Natural killer cell treated with Interleukin-12 subunit alpha and Interleukin-12 subunit beta and Interleukin-15 and Interleukin-18, amount 100 ng/mL, for 72 hours (primary cell): ENCODE results near the gene ACADL. TPM values are rescaled to one million over a fixed set of nuclear protein-coding genes. Genes with fewer than 3 reads are reported as not detected.

Experiments used
- ATAC-seq, 2 donors: fragments of 150-1000 bp; cut with Tn5 transposase in 1 of 2; sonication (Bioruptor Pico), chemical (Tn5 transposase) in 1 of 2; 2 replicates each; pipeline ENCODE4 v1.10.0; 2021
- DNase-seq: peaks from one replicate; pipeline ENCODE4 v3.0.0; 2022; ENCODE audit warnings: low spot score
- H3K27ac Mint-ChIP-seq, 2 donors: 1 replicate in 1 of 2; 2 replicates in 1 of 2; pipeline ENCODE4 v1.8.0; 2022; ENCODE audit warnings: mixed read lengths in 2 of 2, mild to moderate bottlenecking in 1 of 2, moderate library complexity in 1 of 2
- H3K27me3 Mint-ChIP-seq, 2 donors: 1 replicate in 1 of 2; 2 replicates in 1 of 2; pipeline ENCODE4 v1.8.0; 2022; ENCODE audit warnings: mixed read lengths in 2 of 2
- H3K36me3 Mint-ChIP-seq: one replicate; pipeline ENCODE4 v1.8.0; 2022; ENCODE audit warnings: mixed read lengths
- H3K4me1 Mint-ChIP-seq, 2 donors: 1 replicate in 1 of 2; 2 replicates in 1 of 2; pipeline ENCODE4 v1.8.0; 2022; ENCODE audit warnings: low read depth in 2 of 2, mixed read lengths in 2 of 2, mild to moderate bottlenecking in 1 of 2
- H3K4me3 Mint-ChIP-seq: one replicate; pipeline ENCODE4 v1.8.0; 2022; ENCODE audit warnings: mixed read lengths
- H3K9me3 Mint-ChIP-seq: 2 replicates; pipeline ENCODE4 v1.8.0; 2022; ENCODE audit warnings: mixed read lengths
- total RNA-seq, 2 donors: library from RNA; stranded (reverse); gene quantifications; one replicate each; pipeline ENCODE4 v1.2.3, GENCODE V29; 2022

The ACADL gene
- total RNA-seq = not detected

DNA sequence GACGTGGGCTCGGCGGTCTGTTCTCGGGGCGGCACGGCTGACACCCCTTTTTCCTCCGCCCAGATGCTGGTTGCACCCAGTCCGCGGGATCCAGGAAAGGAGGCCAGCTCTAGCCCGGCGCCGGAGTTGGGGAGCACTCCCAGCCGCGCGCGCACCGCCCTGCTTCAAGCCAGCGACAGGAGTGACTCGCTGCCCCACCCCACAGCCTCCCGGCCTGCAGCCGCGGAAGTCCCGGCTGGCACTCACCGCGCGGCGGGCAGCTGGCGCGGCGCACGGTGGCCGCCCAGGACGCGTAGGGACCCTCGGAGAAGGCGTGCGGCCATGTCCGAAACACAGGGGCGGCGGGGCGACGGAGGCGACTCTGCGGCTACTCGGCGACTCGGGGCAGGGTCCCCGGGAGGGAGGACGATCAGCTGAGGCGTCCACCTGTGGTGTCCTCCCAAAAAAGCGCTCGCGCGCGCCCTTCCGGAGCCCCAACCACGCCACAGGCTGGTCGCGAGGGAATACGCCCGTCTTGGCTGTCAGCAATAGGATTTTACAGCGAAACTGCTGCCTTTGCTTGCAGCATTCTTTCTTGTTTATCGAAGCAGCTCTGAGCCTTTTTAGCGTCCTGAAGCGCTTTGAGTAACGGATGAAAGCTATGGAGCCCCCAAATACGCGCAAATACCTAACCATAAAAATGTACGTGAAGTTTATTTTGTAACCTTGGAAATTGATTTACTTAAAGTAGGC, at the start of gene ACADL:
ACADL (minus strand) TSS at position 507 of the 732 bp plus-strand sequence; CDS start at position 323, 184 bp downstream.
- ATAC-seq (peak; percentile 44 to 61), DNase-seq (no peak)
- no peaks in the 10 kb centered on the region for H3K36me3 Mint-ChIP-seq
- H3K27ac Mint-ChIP-seq = no peak within 1 kb of the TSS
- no peaks in the 10 kb centered on the region for H3K9me3 Mint-ChIP-seq
- no peak within 1 kb of the TSS for H3K4me3 Mint-ChIP-seq
- peaks cover 0 to 4% of the 10 kb centered on the region in 2 donors for H3K4me1 Mint-ChIP-seq
- H3K27me3 Mint-ChIP-seq = peaks cover 27 to 43% of the 10 kb centered on the region in 2 donors

- ATAC-seq = no peak
Observed at GRCh38 chr2:210271300-210271699, 46.1 kb upstream of the ACADL start.

GRCh38 chr2:210269148-210269547, 43.9 kb upstream of the ACADL start:
- DNase-seq (no peak), ATAC-seq (no peak)
- H3K9me3 Mint-ChIP-seq = no peaks in the 10 kb centered on the region
- no peak overlapping the region for H3K27ac Mint-ChIP-seq
- H3K4me3 Mint-ChIP-seq = no peak overlapping the region
- no peaks in the 10 kb centered on the region for H3K27me3 Mint-ChIP-seq
- no peaks in the 10 kb centered on the region for H3K36me3 Mint-ChIP-seq
- no peaks in the 10 kb centered on the region for H3K4me1 Mint-ChIP-seq

More at GRCh38 chr2:210271300-210271699, 46.1 kb upstream of the ACADL start:
- DNase-seq = no peak
- Mint-ChIP-seq H3K36me3 (no peaks in the 10 kb centered on the region), H3K9me3 (no peaks in the 10 kb centered on the region), H3K4me3 (no peak overlapping the region), H3K27me3 (no peaks in the 10 kb centered on the region), H3K4me1 (no peaks in the 10 kb centered on the region), H3K27ac (no peak overlapping the region)

GRCh38 chr2:210268281-210268680, 43.0 kb upstream of the ACADL start:
- Mint-ChIP-seq H3K4me1 (no peaks in the 10 kb centered on the region), H3K27ac (no peak overlapping the region), H3K9me3 (no peaks in the 10 kb centered on the region), H3K36me3 (no peaks in the 10 kb centered on the region), H3K27me3 (no peaks in the 10 kb centered on the region), H3K4me3 (no peak overlapping the region)
- no peak for ATAC-seq
- DNase-seq = no peak

DNA sequence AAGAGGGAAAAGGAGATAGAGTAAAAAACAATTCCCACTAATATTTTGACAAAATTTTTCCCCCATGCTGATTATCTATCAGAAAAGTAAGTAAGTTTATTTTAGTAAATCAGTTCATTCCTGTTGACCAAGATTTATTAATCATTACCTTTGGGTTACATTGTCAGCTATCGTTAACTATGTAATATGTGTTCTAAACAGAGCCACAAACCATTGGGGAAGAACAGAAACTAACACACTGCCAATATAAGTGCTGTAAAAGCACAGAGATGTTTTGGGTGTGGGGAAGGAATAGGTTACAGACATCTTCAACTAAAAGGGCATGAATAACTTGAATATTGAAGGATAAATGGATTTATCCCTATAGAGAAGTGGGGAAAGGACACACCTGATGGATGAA, 42.5 kb upstream of the ACADL start:
- no peaks in the 10 kb centered on the region for H3K27me3 Mint-ChIP-seq
- H3K9me3 Mint-ChIP-seq = no peaks in the 10 kb centered on the region
- no peak for DNase-seq
- no peak overlapping the region for H3K27ac Mint-ChIP-seq
- no peaks in the 10 kb centered on the region for H3K4me1 Mint-ChIP-seq
- H3K4me3 Mint-ChIP-seq = no peak overlapping the region
- no peak for ATAC-seq
- H3K36me3 Mint-ChIP-seq = no peaks in the 10 kb centered on the region

GRCh38 chr2:210264282-210264681, 39.0 kb upstream of the ACADL start:
- Mint-ChIP-seq H3K27me3 (no peaks in the 10 kb centered on the region), H3K36me3 (no peaks in the 10 kb centered on the region), H3K4me3 (no peak overlapping the region), H3K27ac (no peak overlapping the region), H3K9me3 (no peaks in the 10 kb centered on the region), H3K4me1 (no peaks in the 10 kb centered on the region)
- ATAC-seq = no peak
- no peak for DNase-seq

DNA sequence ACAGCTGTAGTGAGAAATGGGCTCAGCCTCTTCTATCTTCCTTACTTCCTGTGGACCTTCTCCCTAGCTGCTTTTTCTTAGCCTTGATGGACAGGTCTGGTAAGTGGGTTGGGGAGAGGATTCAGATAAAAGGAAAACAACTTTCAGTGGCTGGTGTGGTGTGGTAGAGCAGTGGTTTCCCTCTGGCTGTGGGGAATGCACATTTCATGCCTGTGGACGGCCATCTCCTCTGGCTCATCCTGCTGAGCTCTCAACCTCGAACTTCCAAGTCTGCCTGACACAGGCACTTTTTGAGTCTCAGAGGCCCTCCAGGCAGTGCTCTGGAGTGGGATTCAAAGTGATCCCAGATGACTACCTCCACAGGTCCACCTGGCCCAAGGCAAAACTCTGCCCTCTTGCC, 38.6 kb upstream of the ACADL start:
- no peak overlapping the region for H3K27ac Mint-ChIP-seq
- no peak overlapping the region for H3K4me3 Mint-ChIP-seq
- no peaks in the 10 kb centered on the region for H3K27me3 Mint-ChIP-seq
- no peaks in the 10 kb centered on the region for H3K9me3 Mint-ChIP-seq
- H3K4me1 Mint-ChIP-seq = no peaks in the 10 kb centered on the region
- ATAC-seq (no peak), DNase-seq (no peak)
- H3K36me3 Mint-ChIP-seq = no peaks in the 10 kb centered on the region

DNA sequence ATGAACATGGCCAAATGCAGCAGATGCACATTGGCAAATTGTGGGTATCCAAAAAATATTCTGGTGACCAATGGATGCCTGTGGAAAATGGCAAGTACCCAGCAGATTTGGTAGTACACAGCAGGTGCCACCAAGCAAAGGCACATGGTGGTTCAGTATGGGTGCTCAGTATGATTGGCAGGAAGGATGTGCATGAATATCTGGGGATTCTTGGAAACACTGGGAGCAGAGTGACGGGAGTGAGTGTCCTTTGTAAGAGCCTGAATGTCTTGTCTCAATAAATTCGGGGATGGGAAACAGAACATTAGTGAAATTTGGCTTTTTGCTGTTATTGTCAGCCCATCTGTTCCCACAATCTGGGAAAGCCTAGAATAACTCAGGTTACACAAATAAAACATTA, 36.8 kb upstream of the ACADL start:
- no peaks in the 10 kb centered on the region for H3K27me3 Mint-ChIP-seq
- H3K4me3 Mint-ChIP-seq = no peak overlapping the region
- no peak for ATAC-seq
- no peaks in the 10 kb centered on the region for H3K36me3 Mint-ChIP-seq
- H3K9me3 Mint-ChIP-seq = no peaks in the 10 kb centered on the region
- H3K27ac Mint-ChIP-seq = no peak overlapping the region
- no peaks in the 10 kb centered on the region for H3K4me1 Mint-ChIP-seq
- no peak for DNase-seq

- Mint-ChIP-seq H3K27me3 (no peaks in the 10 kb centered on the region), H3K36me3 (no peaks in the 10 kb centered on the region), H3K4me1 (no peaks in the 10 kb centered on the region), H3K9me3 (no peaks in the 10 kb centered on the region), H3K27ac (no peak overlapping the region), H3K4me3 (no peak overlapping the region)
- ATAC-seq (no peak), DNase-seq (no peak)
Observed at GRCh38 chr2:210259687-210260086, 34.4 kb upstream of the ACADL start.

DNA sequence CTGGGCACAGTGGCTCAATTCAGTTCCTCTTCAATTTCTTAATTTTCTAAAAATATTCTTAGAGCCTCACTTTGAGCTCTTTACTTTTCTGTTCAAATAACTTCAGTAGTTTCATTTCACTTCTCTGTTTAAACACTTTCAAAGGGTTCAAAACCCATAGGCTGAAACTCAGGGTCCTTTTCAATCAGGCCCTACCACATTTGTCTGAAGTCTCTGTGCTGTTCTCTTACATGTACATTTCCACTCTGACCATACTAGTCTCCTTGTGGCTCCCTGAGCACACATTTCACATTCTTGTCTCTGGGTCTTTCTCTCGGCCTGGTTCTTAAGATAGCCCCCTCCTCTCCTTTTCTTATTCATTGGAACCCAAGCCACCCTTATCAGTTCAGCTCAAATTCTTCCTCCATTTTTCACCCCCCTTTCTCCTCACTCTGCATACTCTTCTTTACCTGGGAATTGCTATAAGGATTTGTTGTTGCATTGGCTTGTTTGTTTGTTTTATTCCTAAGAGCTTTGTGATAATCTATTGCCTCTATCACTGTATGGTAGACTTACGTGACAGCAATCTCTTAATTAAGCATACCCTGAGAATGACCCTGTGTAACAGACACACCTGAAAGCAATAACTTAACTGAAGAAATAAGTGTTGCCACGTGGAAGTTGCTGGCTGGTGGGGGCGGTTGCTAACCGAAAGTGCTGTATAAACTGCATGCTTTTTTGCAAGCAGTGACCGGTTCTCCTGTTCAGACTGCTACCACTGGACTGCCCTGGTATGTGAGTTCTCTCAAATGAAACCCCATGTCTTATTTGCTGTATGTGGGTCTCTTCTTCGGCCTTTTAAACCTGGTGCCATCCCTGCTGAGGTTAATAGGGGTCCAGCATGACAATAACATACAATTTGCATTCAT, 27.7 kb upstream of the ACADL start:
- H3K9me3 Mint-ChIP-seq = no peaks in the 10 kb centered on the region
- no peaks in the 10 kb centered on the region for H3K36me3 Mint-ChIP-seq
- H3K4me3 Mint-ChIP-seq = no peak overlapping the region
- H3K27ac Mint-ChIP-seq = no peak overlapping the region
- ATAC-seq (no peak), DNase-seq (no peak)
- H3K4me1 Mint-ChIP-seq = no peaks in the 10 kb centered on the region
- H3K27me3 Mint-ChIP-seq = peaks cover 0 to 3% of the 10 kb centered on the region in 2 donors

DNA sequence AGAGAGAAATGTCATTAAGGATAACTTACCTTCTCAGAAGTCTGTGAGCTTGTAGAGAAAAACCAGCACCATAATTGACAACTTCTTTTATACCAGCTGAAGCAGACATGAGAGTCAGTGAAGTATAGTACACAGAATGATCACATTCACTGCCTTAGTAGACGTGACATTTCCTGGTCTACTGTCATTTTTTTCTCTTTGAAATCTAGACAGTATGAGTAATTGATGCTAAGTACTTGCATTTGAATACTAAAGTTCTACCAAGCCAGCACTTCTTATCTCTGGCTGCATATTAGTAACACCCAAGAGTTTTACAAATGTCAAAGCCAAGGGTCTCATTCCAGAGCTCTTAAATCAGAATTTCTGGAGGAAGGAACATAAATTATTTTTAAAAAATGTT, 25.4 kb upstream of the ACADL start:
- Mint-ChIP-seq H3K4me1 (no peaks in the 10 kb centered on the region), H3K27me3 (peaks cover 0 to 3% of the 10 kb centered on the region in 2 donors), H3K27ac (no peak overlapping the region), H3K9me3 (no peaks in the 10 kb centered on the region), H3K4me3 (no peak overlapping the region), H3K36me3 (no peaks in the 10 kb centered on the region)
- ATAC-seq (no peak), DNase-seq (no peak)

- no peaks in the 10 kb centered on the region for H3K4me1 Mint-ChIP-seq
- H3K36me3 Mint-ChIP-seq = no peaks in the 10 kb centered on the region
- ATAC-seq = no peak
- no peak overlapping the region for H3K4me3 Mint-ChIP-seq
- H3K27me3 Mint-ChIP-seq = peaks cover 20 to 21% of the 10 kb centered on the region in 2 donors
- no peak for DNase-seq
- H3K27ac Mint-ChIP-seq = no peak overlapping the region
- H3K9me3 Mint-ChIP-seq = no peaks in the 10 kb centered on the region
Observed at GRCh38 chr2:210233487-210233886, 8.2 kb upstream of the ACADL start.

DNA sequence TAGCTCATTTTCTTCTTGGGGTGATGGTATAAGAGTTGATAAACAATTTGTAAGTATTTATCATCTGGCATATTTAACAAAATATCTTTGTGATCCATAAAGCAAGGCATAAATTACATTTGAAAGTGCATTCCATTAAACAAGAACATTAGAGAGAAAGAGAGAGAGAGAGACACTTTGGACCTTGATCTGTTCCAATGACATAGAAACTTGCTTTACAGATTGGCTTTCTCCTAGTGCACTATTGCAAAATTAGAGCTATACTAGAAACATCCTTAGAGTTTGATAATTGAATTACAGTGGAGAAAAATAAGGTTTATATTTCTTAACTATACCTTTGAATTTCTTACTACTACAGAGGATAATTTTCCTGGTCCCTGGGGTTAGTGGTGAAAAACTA, 5.7 kb upstream of the ACADL start:
- Mint-ChIP-seq H3K4me3 (no peak overlapping the region), H3K27me3 (peaks cover 12 to 23% of the 10 kb centered on the region in 2 donors), H3K27ac (no peak overlapping the region), H3K36me3 (no peaks in the 10 kb centered on the region), H3K9me3 (no peaks in the 10 kb centered on the region), H3K4me1 (no peaks in the 10 kb centered on the region)
- DNase-seq = no peak
- ATAC-seq = no peak

- Mint-ChIP-seq H3K27me3 (peaks cover 17 to 23% of the 10 kb centered on the region in 2 donors), H3K9me3 (no peaks in the 10 kb centered on the region), H3K4me3 (no peak overlapping the region), H3K27ac (no peak overlapping the region), H3K36me3 (no peaks in the 10 kb centered on the region), H3K4me1 (no peaks in the 10 kb centered on the region)
- no peak for DNase-seq
- ATAC-seq = no peak
Observed at GRCh38 chr2:210230518-210230917, 5.3 kb upstream of the ACADL start.
